Middle frontal gyrus (tissue), 1 donor: ENCODE data around the gene KDM4B.
"Not testable (repeated sequence)": the region's sequence is repeated elsewhere in the genome, so short reads cannot be mapped to it uniquely, and the experiment has no call there.

Experiments
- DNase-seq: peaks from one replicate; pipeline ENCODE4 v3.0.0-alpha.2; 2015; ENCODE audit warnings: low spot score; ENCODE audit errors: extremely low spot score

Gene KDM4B

GRCh38 chr19:4967738-4968461 lies 1.0 kb upstream of the KDM4B start:
- no peak for DNase-seq

GRCh38 chr19:4969292-4969771 lies 419 bp downstream of the KDM4B start:
- DNase-seq: no peak

GRCh38 chr19:4969772-4970531 lies 1.0 kb downstream of the KDM4B start:
- no peak for DNase-seq

GRCh38 chr19:4970558-4971423 lies 1.9 kb downstream of the KDM4B start:
- no peak for DNase-seq

- DNase-seq: no peak
Measured at GRCh38 chr19:4971424-4971793, 2.5 kb downstream of the KDM4B start.

DNA sequence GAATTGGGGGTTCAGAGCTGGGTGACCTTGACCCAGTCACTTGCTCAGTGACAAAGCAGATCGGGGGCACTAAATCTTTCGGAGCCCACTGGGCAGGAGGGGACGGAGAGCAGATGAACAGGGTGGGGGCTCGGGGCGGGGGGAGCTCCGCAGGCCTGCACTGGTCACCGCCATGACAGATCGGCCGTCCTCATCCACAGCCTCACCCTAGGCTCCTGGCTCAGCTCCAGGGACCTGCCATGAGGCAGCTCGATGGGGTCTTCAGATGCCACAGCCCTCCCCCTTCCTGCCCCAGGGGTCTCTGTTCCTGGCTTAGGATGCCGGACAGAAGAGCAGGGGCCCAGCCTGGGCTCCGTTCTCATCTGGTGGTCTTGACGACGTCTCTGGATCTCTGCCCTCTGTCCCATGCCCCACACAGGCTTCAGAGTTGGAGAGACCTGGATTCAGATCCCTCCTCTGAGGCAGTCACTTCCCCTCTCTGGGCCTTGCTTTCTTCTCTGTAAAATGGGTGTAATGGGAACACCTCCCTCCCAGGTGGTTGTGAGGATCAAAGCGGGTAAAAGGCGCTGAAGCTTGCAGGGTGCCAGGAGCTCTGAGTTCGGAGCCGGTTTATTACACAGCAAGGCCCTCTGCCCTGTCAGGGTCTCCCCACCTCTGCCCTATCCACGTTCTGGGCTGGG lies 3.0 kb downstream of the KDM4B start:
- DNase-seq: no peak

DNA sequence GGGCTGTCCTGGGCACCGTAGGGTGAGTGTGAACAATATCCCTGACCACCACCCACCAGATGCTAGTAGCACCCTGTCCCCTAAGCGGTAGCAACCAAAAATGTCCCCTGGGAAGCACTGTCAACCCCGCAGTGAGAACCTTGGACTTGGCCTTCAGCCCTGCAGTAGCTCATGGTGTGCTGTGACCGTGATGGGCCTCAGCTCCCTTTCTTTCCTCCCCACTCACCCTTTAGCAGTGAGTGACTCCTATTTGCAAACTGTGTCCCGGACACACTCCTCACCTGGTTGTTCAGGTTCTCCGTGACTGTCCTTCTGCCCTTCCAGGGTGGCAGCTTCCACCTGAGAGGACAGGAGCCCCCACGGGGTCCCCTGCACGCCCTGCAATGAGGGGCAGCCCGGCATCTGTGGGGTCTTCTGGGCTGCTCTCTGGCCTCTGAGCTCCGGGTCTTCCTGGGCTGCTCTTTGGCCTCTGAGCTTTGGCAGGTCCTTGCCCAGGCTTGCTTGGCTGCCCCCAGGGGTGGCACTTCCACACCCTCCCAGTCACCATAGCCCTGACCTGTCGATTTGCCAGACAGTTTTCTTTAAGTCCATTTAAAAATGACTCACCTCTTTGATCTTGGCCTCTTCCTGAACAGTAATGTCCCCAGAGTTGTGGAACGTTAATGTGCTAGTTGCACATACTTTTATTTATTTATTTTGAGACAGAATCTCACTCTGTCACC lies 3.8 kb downstream of the KDM4B start:
- no peak for DNase-seq

DNA sequence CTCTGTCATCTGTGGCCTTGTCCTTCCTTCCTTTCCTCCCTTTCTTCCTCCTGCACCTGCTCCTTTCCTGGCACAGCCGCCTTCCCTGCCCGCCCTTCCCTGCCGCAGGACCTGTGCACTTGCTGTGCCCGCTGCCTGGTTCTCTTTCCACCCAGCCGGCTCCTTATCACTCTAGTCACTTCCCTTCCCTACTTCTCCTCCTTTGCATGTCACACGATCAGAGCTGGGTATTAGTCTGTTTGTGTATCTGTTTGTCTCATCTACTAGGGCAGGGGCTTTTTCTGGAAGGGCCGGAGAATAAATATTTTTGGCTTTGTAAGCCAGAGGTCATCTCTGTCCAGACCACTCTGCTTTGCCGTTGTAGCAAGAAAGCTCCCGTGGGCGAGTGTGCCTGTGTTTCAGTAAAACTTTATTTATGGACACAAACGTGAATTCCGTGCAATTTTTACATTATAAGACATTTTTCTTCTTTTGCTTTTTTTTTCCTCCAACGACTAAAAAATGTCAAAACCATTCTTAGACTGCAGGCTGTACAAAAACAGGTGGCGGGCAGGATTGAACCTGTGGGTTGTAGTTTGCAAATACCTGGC lies 6.1 kb downstream of the KDM4B start:
- no peak for DNase-seq

DNA sequence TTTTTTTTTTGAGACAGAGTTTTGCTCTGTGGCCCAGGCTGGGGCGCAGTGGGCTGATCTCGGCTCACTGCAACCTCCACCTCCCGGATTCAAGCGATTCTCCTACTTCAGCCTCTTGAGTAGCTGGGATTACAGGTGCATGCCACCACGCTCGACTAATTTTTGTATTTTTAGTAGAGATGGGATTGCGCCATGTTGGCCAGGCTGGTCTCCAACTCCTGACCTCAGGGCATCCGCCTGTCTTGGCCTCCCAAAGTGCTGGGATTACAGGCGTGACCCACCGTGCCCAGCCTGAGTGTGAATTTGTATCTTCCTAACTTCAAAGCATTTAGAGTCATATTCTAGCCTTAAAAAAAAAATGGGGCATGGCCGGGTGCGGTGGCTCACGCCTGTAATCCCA lies 6.7 kb downstream of the KDM4B start:
- DNase-seq: not testable (repeated sequence)

- DNase-seq: no peak
Measured at GRCh38 chr19:4976401-4977298, 7.7 kb downstream of the KDM4B start.

- no peak for DNase-seq
Measured at GRCh38 chr19:4977299-4978174, 8.6 kb downstream of the KDM4B start.

DNA sequence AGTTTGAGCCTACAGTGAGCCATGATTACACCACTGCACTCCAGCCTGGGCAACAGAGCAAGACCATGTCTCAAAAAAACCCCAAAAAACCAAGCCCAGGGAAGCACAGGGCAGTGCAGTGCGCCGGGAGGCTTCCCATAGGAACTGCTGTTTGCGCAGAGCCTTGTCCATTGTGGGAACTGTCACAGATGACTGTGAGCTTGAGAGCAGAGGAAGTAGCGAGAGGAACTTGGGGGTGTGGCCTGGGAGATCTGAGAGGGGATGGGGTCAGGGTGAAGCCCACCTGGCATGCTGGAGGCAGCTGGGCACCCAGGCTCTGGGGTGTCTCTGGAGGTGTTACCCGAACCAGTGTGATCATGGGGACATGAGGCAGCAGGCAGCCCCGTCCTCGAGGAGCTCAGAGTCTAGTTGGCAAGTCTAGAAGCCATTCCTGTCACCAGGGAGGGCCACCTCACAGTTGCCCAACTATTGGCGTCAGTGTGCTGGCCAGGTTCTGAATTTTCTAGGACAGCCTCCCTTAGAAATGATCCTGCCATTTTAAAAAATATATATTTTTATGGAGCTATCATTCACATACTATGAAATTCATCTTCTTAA lies 10.4 kb downstream of the KDM4B start:
- no peak for DNase-seq

GRCh38 chr19:4980067-4980466 lies 11.2 kb downstream of the KDM4B start:
- no peak for DNase-seq

DNA sequence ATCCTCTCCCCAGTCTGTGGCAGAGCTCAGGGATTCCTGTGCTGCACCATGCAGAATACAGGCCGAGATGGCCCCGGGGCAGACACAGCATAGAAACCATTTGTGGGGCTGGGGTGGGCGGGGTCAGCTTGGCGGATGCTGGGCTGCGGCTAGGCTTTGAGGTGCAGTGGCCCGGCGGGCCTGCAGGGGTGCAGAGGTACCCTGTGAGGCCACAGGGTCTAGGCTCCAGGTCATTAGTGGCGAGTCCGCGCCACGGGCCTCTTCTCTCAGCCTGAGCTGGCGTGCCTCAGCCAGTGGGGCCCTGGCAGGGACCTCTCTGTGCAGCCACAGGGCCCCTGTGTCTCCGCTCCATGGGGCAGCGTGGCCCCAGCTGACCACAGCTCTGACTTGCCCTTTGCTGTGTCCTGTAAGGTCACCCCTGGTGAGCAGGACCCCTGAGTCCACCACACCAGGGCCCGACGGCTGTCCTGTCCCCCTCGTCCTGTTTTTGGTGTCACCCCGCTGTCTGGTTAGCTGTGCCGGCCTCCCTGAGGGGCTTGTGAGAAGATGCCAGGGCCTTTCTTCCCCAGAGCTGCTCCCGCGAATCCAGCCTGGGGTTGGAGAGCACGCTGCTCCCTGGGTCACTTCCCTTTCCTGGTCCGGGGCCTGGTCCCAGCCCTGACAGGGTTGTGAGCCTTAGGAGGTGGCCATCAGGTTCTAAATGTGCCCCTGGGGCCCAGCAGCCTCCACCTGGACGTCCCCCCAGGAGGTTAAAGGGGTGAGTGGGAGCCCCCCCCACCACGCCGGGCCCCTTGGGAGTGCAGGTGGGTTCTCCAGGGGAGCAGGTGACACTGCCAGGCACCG lies 12.1 kb downstream of the KDM4B start:
- no peak for DNase-seq

- no peak for DNase-seq
Measured at GRCh38 chr19:4981681-4981958, 12.7 kb downstream of the KDM4B start.

DNA sequence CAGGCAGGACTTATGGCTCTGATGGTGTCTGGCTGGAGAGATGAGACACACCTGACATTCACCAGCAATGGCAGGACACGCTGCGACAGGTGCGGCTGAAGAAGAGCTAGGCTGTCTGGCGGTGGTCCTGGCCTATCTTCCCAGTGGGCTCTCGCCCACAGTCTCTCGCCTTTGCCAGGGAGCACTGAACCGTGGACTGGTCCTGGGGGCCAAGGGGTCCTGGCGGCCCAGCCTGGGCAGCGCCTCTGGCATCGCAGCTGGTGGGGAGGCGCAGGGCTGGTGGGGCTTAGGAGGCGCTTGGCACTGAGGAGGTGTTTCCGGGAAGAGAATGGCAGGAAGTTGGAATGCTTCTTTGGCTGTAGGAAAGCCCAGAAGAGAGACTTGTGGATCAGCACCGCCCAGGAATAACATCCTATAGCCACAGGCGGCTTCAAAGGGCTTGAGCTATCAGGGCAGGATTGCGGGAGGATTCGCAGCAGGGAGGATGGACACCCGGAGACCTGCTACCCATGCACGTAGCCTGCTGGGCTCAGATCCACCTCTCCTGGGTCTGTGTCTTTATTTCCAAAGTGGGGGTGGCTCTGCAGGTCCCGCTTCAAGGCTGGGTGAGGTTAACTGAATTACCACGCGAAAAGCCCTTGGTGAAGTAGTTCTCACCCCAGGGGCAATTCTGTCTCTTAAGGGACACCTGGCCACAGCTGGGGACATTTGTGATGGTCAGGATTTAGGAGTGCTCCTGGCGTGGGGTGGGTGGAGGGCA lies 14.6 kb downstream of the KDM4B start:
- DNase-seq: no peak

DNA sequence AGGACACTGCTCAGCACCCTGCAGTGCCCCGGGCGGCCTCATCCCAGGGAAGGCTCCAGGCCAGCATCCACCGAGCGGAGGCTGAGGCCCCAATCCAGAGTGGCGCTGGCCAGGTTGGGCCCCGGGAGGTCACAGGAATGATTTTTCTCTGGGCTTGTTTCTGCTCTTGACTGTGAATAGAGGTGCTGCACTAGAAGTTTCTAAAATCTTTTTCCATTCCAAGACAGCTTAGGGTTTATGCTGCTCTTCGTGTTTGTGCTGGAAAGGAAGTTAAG lies 15.1 kb downstream of the KDM4B start:
- no peak for DNase-seq
